LNCaP clone FGC (cell line): ENCODE results near the gene LPP.

Source experiments
- DNase-seq: peaks from one replicate; pipeline ENCODE4 v3.0.0-alpha.2; 2011; ENCODE audit warnings: low read depth
- H3K4me3 ChIP-seq: 2 replicates; pipeline ENCODE4 v1.5.1; 2011; ENCODE audit warnings: mild to moderate bottlenecking, low read depth, low read length, control low read depth
- TF ChIP-seq, protein P1 (sequence below): IDR thresholded peaks from 2 replicates; pipeline ENCODE4 v1.5.1; 2012; ENCODE audit warnings: mild to moderate bottlenecking; ENCODE audit not compliant: control insufficient read depth, insufficient read depth; ENCODE audit errors: extremely low read depth

The LPP gene

DNA sequence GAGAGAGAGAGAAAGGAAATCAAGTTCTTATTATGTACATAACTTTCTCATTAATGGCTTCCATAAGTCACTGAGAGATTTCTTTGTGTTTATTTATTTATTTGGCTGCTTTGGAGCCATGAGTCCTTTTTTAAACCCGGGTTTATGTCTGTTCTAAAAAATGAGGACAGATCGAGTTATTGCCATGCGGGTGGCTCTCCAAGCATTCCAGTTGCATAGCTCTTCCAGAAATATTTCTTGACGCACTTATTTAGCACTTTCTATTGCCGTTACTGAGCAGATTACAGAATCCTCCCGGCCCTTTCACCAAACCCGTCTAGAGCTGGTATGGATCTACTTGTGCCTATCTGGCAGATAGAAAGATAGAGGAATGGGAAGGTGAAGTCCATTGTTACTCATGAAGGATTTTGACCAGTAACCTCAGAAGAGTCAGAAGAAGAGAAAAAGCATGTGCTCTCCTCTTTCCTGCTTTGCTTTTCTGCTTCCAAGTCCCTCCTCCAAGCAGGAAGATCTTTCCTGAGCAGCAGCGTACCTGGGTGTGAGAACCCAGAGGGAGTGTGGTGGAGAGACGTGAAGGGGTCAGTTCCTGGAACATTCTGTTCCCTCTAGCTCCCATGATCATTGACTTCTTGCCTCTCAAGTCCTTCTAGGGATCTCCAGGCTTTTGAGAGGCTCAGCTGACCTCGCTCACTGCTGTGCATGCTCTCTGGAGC is 112.8 kb downstream of the LPP start:
- TF ChIP-seq, protein P1, sequence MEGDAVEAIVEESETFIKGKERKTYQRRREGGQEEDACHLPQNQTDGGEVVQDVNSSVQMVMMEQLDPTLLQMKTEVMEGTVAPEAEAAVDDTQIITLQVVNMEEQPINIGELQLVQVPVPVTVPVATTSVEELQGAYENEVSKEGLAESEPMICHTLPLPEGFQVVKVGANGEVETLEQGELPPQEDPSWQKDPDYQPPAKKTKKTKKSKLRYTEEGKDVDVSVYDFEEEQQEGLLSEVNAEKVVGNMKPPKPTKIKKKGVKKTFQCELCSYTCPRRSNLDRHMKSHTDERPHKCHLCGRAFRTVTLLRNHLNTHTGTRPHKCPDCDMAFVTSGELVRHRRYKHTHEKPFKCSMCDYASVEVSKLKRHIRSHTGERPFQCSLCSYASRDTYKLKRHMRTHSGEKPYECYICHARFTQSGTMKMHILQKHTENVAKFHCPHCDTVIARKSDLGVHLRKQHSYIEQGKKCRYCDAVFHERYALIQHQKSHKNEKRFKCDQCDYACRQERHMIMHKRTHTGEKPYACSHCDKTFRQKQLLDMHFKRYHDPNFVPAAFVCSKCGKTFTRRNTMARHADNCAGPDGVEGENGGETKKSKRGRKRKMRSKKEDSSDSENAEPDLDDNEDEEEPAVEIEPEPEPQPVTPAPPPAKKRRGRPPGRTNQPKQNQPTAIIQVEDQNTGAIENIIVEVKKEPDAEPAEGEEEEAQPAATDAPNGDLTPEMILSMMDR = no peak
- no peak overlapping the region for H3K4me3 ChIP-seq
- DNase-seq = no peak

DNA sequence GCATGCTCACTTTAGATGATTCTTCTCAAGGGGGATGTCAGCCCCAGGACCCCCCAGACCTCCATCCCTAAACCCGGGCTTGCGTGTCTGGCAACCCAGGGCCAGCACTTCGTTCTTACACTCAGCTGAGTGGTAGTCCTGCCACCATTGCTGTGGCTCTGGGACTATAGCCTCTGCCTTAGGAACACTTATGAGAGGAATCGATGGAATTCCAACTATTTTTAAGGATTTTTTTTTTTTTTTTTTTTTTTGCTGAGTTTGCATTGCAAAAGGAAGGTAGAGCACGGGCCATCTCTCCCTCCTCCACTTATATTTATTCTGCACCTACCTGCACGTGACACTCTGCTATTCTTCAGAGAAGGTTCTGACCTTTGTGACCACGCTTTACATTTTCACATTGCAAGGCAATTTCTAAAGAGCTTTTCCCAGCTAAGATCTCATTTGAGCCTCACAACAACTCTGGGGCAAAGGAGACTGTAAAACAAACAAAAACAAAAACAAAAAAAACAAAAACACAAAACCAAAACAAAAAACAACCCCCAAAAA is 113.9 kb downstream of the LPP start:
- DNase-seq = no peak
- H3K4me3 ChIP-seq = no peak overlapping the region
- TF ChIP-seq, protein P1 = no peak

DNA sequence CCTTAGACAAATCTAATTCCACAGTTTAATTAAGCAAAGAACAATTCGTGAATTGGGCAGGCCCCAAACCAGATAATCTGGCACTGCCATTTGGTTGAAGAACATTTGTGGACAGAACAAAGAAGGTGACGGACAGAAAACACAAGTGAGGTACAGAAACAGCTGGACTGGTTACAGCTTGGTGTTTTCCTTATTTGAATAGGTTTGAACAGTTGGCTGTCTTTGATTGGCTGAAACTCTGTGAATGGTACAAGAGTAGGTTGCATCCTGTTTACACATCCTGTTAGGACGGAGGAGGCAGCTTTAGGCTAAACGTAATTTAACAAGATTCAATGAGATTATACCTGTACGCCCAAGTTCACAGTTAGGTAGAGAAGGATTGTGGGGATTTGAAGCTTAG is 114.4 kb downstream of the LPP start:
- DNase-seq = peak; percentile 83
- TF ChIP-seq, protein P1 = no peak
- no peak overlapping the region for H3K4me3 ChIP-seq

DNA sequence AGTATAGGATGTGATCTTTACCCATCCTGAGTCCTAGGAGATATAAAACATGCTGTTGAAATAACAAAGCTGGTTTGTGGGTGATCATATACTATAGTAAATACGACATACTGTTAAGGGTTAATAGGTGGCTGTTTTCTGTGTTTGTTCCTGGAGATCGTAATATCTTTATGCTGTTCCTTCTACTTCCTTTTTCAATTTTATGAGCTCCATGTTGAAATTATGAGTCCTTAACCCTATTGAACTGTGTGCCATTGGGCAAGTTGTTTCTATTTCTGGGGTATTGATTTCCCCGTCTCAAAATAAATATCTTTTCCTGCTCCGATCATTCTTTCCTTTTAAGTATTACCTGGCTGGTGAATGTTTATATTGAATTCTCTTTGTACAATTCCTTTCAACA is 115.1 kb downstream of the LPP start:
- TF ChIP-seq, protein P1 = no peak

DNA sequence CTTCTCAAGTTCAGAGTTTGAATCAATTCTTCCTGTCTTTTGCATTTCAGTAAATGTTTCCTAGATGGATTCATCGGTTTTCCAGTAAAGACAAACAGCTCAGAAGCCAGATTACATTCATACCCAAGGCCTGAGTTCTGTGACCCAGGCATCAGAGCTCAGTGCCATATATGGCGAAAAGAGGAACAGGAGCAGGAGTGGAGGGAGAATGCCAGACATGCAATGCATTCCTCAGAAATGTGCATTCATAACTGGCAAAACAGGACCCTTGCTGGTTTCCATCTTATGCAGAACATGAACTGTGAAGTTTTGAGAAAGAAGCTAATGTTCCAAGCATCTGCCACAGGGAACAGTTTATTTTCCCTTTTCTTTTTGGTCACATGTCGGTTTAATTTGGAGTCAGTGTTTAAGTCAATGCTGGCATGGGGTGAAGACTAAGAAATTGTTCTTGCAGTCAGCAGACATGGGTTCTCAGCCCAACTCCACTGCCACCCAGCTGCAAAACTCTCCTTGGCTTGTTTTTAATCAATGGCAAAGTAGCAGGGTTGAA is 116.5 kb downstream of the LPP start:
- no peak for DNase-seq
- TF ChIP-seq, protein P1 = no peak
- no peak overlapping the region for H3K4me3 ChIP-seq

More for the DNA sequence above, 115.1 kb downstream of the LPP start:
- H3K4me3 ChIP-seq = no peak overlapping the region
- peak; percentile 78 for DNase-seq

DNA sequence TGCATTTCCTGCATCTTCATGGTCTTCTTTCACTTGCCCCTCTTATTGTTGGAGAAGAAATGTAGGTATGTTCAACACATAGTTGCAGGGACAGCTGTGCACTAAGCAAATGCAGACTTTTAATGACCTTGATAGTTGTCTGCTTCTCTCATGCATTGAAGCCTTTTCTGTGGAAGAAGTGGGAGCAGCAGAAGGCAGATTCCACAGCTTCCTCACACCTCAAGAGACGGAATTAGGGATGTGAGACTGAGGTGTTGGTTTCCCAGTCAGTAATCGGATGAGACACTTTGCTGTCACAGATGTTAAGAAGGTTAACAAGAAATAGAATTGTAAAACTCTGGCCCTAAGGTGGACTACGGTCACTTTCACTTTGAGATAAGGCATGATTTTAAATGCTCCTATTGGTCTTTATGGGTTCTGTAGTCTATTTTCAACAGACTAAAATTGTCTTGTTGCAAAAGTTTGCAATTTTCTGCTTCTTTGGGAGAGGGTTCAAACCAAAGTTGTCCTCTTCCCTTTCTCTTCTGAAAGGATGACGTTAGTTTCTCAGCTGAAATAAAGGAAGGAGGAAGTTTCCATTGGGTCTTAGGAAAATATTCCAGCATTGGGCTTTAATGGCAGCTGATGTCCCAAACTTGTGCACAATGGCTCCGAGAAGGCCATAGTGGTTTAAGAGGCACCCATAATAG is 117.4 kb downstream of the LPP start:
- H3K4me3 ChIP-seq = no peak overlapping the region
- TF ChIP-seq, protein P1 = no peak
- no peak for DNase-seq
